Naive B cell (primary cell): Measurements from ENCODE around the gene PPP1R10. TPM values are rescaled to one million over a fixed set of nuclear protein-coding genes. Genes with fewer than 3 reads are reported as not detected.
"Not testable (repeated sequence)": the region's sequence is repeated elsewhere in the genome, so short reads cannot be mapped to it uniquely, and the experiment has no call there.

Experiments
- ATAC-seq, 2 donors: fragments of 150-1000 bp; cut with Tn5 transposase; 2 replicates each; pipeline ENCODE4 v1.10.0; 2021; ENCODE audit warnings: low read depth in 2 of 2, mild to moderate bottlenecking in 2 of 2, moderate library complexity in 2 of 2
- DNase-seq: peaks from one replicate; pipeline ENCODE4 v3.0.0; 2022
- H3K27ac Mint-ChIP-seq, 6 donors: one replicate each; pipeline ENCODE4 v1.8.0; 2020 to 2022; ENCODE audit warnings: mild to moderate bottlenecking in 6 of 6, mixed read lengths in 6 of 6, moderate library complexity in 5 of 6, inconsistent platforms in 2 of 6
- H3K27me3 Mint-ChIP-seq, 3 donors: one replicate each; pipeline ENCODE4 v1.8.0; 2021 to 2022; ENCODE audit warnings: mixed read lengths in 3 of 3, mild to moderate bottlenecking in 1 of 3
- H3K36me3 Mint-ChIP-seq, 2 donors: one replicate each; pipeline ENCODE4 v1.8.0; 2020 to 2022; ENCODE audit warnings: mixed read lengths in 2 of 2, inconsistent platforms in 1 of 2, mild to moderate bottlenecking in 1 of 2
- H3K4me1 Mint-ChIP-seq, 3 donors: one replicate each; pipeline ENCODE4 v1.8.0; 2020 to 2022; ENCODE audit warnings: mixed read lengths in 3 of 3, inconsistent platforms in 1 of 3, mild to moderate bottlenecking in 1 of 3, moderate library complexity in 1 of 3
- H3K4me3 Mint-ChIP-seq, 8 donors: one replicate each; pipeline ENCODE4 v1.8.0; 2020 to 2022; ENCODE audit warnings: mild to moderate bottlenecking in 8 of 8, mixed read lengths in 8 of 8, moderate library complexity in 8 of 8, inconsistent platforms in 2 of 8
- H3K9me3 Mint-ChIP-seq, 7 donors: one replicate each; pipeline ENCODE4 v1.8.0; 2020 to 2022; ENCODE audit warnings: mixed read lengths in 7 of 7, mild to moderate bottlenecking in 5 of 7, inconsistent platforms in 2 of 7, moderate library complexity in 1 of 7
- polyA plus RNA-seq, 6 donors: library from polyadenylated mRNA; unstranded; fragments of 300-500 nt; fragmentation: Illumina TruSeq; gene quantifications; one replicate each; pipeline ENCODE4 v1.2.3, GENCODE V29; 2021; ENCODE audit warnings: low read depth in 6 of 6

Gene PPP1R10
- polyA plus RNA-seq, 6 donors from 2014 or later = 7.8 to 27.9 (median 25.9) TPM

DNA sequence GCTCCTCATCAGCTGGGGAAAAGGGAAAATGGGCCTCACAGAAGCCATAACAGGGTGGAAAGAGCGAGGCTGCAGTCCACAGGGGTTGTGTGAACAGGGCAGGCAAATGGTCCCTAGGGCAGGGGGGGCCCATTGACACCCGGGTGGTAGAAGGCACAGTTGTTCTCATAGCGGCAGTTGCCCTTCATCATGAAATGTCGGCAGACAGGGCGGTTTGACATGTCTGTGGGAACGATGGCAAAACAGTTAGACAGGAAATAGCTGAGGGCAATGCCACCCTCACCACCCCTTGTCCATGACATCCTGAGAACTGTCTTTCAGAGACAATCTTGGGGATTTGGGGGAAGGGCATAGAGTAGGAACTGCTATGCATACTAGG is 15.6 kb downstream of the PPP1R10 start:
- H3K27ac Mint-ChIP-seq = peak overlapping the region in 4 of 6 donors; percentile 47 to 91 (median 62)
- H3K36me3 Mint-ChIP-seq = peaks cover 15 to 27% of the 10 kb centered on the region in 2 donors
- H3K4me1 Mint-ChIP-seq = peaks cover 16 to 19% (median 18%) of the 10 kb centered on the region in 3 donors
- no peaks in the 10 kb centered on the region for H3K27me3 Mint-ChIP-seq
- H3K9me3 Mint-ChIP-seq = no peaks in the 10 kb centered on the region
- ATAC-seq (no peak), DNase-seq (no peak)
- no peak overlapping the region for H3K4me3 Mint-ChIP-seq

DNA sequence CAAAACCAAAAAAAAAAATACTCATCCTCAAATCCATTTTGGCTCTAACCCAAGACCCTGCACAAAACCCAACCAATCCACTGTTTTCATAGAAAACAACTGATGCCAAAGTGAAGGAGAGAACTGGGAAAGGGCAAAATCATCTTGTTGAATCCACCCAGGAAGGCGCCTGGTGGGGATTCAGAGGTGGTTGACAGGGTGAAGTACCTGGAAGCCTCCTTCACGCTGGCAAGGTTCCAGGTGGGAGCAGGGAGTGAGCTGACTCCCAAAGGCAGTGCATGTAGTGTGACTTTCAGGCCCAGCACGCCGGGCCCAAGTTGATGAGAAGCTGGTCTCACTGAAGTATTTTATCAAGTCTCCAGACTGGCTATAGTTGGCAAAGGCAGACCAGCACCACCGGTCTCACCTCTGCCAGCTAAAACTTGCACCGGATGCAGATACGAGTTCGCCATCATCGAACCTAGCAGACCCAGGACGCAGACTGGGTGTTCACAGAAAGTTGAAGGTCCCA is 16.5 kb downstream of the PPP1R10 start:
- no peak for ATAC-seq
- H3K27ac Mint-ChIP-seq = no peak overlapping the region
- no peaks in the 10 kb centered on the region for H3K27me3 Mint-ChIP-seq
- no peak for DNase-seq
- no peak overlapping the region for H3K4me3 Mint-ChIP-seq
- peaks cover 8 to 20% of the 10 kb centered on the region in 2 donors for H3K36me3 Mint-ChIP-seq
- no peaks in the 10 kb centered on the region for H3K9me3 Mint-ChIP-seq
- H3K4me1 Mint-ChIP-seq = peaks cover 14 to 19% (median 14%) of the 10 kb centered on the region in 3 donors

DNA sequence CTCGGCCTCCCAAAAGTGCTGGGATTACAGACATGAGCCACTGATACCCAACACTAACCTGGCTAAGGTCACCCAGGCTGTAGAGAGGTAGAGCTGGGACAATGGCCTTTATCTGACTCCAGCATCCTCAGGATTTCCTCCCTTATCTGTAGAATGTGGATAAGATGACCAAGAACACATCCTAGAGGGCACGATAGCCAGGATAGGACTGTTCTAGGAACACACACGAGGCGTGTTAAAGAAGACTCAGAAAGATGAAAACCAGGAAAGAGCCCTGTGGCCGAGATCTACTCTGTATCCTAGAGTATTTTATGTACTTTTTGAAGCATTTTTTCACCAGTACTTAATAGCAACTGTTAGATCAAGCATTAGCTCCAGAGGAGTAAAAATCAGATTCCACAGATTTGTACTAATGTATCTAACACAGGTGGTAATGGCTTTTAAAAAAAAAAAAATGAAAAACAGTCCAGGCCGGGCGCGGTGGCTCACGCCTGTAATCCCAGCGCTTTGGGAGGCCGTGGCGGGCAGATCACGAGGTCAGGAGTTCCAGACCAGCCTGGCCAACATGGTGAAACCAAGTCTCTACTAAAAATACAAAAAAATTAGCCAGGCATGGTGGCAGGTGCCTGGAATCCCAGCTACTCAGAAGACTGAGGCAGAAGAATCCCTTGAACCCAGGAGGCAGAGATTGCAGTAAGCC is 17.3 kb downstream of the PPP1R10 start:
- Mint-ChIP-seq H3K27ac (peak overlapping the region in 4 of 6 donors; percentile 7 to 61 (median 48)), H3K4me3 (peak overlapping the region in 1 of 8 donors; percentile 35)
- no peak for DNase-seq

GRCh38 chr6:30598912-30599624 is 18.0 kb downstream of the PPP1R10 start:
- H3K9me3 Mint-ChIP-seq = no peaks in the 10 kb centered on the region
- DNase-seq = no peak
- peaks cover 14 to 16% (median 15%) of the 10 kb centered on the region in 3 donors for H3K4me1 Mint-ChIP-seq
- H3K27me3 Mint-ChIP-seq = no peaks in the 10 kb centered on the region
- H3K27ac Mint-ChIP-seq = peak overlapping the region in 5 of 6 donors; percentile 7 to 72 (median 59)
- peak overlapping the region in 1 of 8 donors; percentile 35 for H3K4me3 Mint-ChIP-seq
- ATAC-seq = no peak
- peaks cover 4 to 15% of the 10 kb centered on the region in 2 donors for H3K36me3 Mint-ChIP-seq

More for the DNA sequence above, 17.3 kb downstream of the PPP1R10 start:
- Mint-ChIP-seq H3K9me3 (no peaks in the 10 kb centered on the region), H3K27me3 (no peaks in the 10 kb centered on the region), H3K36me3 (peaks cover 4 to 20% of the 10 kb centered on the region in 2 donors), H3K4me1 (peaks cover 14 to 19% (median 16%) of the 10 kb centered on the region in 3 donors)
- ATAC-seq = no peak

DNA sequence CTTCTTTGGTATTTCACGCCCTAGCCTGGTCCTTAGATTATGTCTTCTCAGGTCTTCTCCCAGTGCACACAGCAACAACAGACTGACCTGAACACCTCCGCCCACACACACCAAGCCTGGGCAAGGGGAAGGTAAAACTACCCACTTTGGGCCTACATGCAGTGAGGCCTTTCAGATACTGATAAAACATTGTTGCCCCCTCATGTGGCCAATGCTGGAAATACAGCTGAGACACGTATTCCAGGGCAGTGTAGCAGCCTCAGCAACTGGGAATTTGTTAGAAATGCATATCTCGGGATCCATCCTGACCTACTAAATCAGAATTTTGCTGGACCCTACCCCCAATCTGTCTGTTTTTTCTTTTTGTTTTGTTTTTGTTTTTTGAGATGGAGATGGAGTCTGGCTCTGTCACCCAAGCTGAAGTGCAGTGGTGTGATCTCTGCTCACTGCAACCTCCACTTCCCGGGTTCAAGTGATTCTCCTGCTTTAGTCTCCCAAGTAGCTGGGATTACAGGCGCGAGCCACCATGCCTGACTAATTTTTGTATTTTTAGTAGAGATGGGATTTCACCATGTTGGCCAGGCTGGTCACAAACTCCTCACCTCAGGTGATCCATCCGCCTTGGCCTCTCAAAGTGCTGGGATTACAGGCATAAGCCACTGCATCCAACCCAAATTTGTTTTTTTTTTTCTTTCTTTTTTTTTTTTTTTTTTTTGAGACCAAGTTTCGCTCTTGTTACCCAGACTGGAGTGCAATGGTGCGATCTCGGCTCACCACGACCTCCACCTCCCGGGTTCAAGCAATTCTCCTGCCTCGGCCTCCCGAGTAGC is 19.5 kb downstream of the PPP1R10 start:
- not testable (repeated sequence) for H3K9me3 Mint-ChIP-seq, H3K36me3 Mint-ChIP-seq, H3K27me3 Mint-ChIP-seq
- Mint-ChIP-seq H3K4me1 (peaks cover 6 to 13% (median 10%) of the 10 kb centered on the region in 3 donors), H3K4me3 (peak overlapping the region in 1 of 8 donors; percentile 19), H3K27ac (peak overlapping the region in 4 of 6 donors; percentile 13 to 80 (median 60))
- peak; percentile 88 to 92 for ATAC-seq
- peak; percentile 70 for DNase-seq

- Mint-ChIP-seq H3K27ac (peak overlapping the region in 2 of 6 donors; percentile 8 to 90), H3K4me3 (no peak overlapping the region), H3K9me3 (no peaks in the 10 kb centered on the region), H3K27me3 (no peaks in the 10 kb centered on the region), H3K36me3 (peaks cover 10 to 21% of the 10 kb centered on the region in 2 donors), H3K4me1 (peaks cover 3 to 17% (median 11%) of the 10 kb centered on the region in 3 donors)
- ATAC-seq (no peak), DNase-seq (no peak)
Observed at GRCh38 chr6:30592287-30592686, 24.8 kb downstream of the PPP1R10 start.

DNA sequence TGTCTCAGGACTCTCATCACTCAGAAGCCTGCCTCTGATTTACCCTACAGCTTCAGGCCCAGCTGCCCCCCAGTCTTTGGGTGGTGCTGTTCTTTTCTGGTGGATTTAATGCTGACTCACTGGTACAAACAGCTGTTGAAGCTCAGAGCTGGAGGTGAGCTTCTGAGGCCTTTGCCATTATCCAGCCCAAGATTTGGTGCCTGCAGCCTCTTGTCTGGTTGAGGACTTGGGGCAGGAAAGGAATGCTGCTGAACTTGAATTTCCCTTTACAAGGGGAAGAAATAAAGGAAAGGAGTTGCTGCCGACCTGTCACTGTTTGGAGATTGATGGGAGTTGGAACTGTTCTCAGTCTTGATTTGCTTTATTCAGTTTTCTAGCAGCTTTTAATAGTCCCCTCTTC is 26.0 kb downstream of the PPP1R10 start:
- Mint-ChIP-seq H3K27ac (peak overlapping the region in 2 of 6 donors; percentile 29 to 63), H3K9me3 (no peaks in the 10 kb centered on the region), H3K4me3 (no peak overlapping the region), H3K27me3 (no peaks in the 10 kb centered on the region), H3K4me1 (peaks cover 0 to 10% (median 9%) of the 10 kb centered on the region in 3 donors), H3K36me3 (peaks cover 20 to 27% of the 10 kb centered on the region in 2 donors)
- ATAC-seq = no peak
- DNase-seq = no peak

GRCh38 chr6:30590509-30590908 is 26.5 kb downstream of the PPP1R10 start:
- Mint-ChIP-seq H3K36me3 (peaks cover 25 to 27% of the 10 kb centered on the region in 2 donors), H3K4me3 (no peak overlapping the region), H3K27me3 (no peaks in the 10 kb centered on the region), H3K9me3 (no peaks in the 10 kb centered on the region), H3K4me1 (peaks cover 0 to 10% (median 7%) of the 10 kb centered on the region in 3 donors), H3K27ac (peak overlapping the region in 4 of 6 donors; percentile 4 to 78 (median 24))
- no peak for ATAC-seq
- DNase-seq = no peak

DNA sequence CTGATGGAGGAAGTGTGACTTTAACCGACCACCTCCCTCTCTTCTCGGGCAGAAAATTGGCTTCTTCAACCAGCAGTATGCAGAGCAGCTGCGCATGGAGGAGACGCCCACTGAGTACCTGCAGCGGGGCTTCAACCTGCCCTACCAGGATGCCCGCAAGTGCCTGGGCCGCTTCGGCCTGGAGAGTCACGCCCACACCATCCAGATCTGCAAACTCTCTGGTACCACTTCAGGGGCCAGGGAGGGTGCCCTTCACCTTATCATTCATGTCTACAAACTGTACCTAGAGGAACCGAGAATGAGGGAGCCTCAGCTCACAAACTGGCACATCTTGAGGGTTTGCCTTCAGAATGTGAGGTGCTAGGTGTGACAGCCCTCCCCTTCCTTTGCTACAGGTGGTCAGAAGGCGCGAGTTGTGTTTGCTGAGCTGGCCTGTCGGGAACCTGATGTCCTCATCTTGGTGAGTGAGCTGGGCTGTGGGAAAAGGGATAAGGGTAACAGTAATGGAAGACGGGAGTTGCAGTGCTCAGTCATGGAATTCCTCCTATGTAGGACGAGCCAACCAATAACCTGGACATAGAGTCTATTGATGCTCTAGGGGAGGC is 27.2 kb downstream of the PPP1R10 start:
- H3K27ac Mint-ChIP-seq = peak overlapping the region in 1 of 6 donors; percentile 57
- H3K27me3 Mint-ChIP-seq = no peaks in the 10 kb centered on the region
- H3K4me1 Mint-ChIP-seq = peaks cover 0 to 10% (median 5%) of the 10 kb centered on the region in 3 donors
- DNase-seq (no peak), ATAC-seq (no peak)
- no peaks in the 10 kb centered on the region for H3K9me3 Mint-ChIP-seq
- H3K4me3 Mint-ChIP-seq = no peak overlapping the region
- H3K36me3 Mint-ChIP-seq = peaks cover 27% of the 10 kb centered on the region in 2 donors

- no peaks in the 10 kb centered on the region for H3K9me3 Mint-ChIP-seq
- H3K4me3 Mint-ChIP-seq = no peak overlapping the region
- peaks cover 18 to 57% of the 10 kb centered on the region in 2 donors for H3K36me3 Mint-ChIP-seq
- no peak for DNase-seq
- H3K27ac Mint-ChIP-seq = peak overlapping the region in 3 of 6 donors; percentile 42 to 92 (median 78)
- peaks cover 0 to 5% (median 5%) of the 10 kb centered on the region in 3 donors for H3K4me1 Mint-ChIP-seq
- ATAC-seq = no peak
- no peaks in the 10 kb centered on the region for H3K27me3 Mint-ChIP-seq
Observed at GRCh38 chr6:30583921-30584320, 33.1 kb downstream of the PPP1R10 start.

GRCh38 chr6:30578051-30578450 is 39.0 kb downstream of the PPP1R10 start:
- Mint-ChIP-seq H3K36me3 (peaks cover 18 to 50% of the 10 kb centered on the region in 2 donors), H3K27ac (peak overlapping the region in 1 of 6 donors; percentile 11), H3K27me3 (no peaks in the 10 kb centered on the region), H3K4me1 (peaks cover 26 to 28% (median 27%) of the 10 kb centered on the region in 3 donors), H3K9me3 (no peaks in the 10 kb centered on the region), H3K4me3 (no peak overlapping the region)
- DNase-seq (no peak), ATAC-seq (no peak)

DNA sequence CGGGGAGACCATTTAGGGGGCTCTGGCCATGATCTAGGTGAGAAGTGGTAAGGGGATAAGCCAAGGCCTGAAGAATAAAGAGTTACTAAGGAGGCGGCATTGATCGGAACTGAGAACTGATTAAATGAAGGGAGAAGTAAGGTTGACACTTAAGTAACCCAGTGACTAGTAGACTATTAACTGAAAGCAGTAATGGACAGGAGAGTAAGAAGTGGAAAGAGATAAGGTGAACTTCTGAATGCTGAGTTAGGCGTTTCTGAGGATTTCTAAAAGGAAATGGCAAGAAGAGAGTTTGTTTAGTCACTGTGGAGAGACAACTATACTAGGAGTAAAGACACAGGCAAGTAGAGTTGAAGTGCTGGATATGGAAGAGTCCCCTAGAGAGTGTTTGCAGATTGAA is 43.9 kb downstream of the PPP1R10 start:
- ATAC-seq (no peak), DNase-seq (no peak)
- Mint-ChIP-seq H3K27ac (peak overlapping the region in 5 of 6 donors; percentile 56 to 100 (median 96)), H3K4me1 (peaks cover 59 to 62% (median 60%) of the 10 kb centered on the region in 3 donors), H3K9me3 (no peaks in the 10 kb centered on the region), H3K4me3 (peak overlapping the region in 6 of 8 donors; percentile 33 to 100 (median 80)), H3K36me3 (peaks cover 8 to 18% of the 10 kb centered on the region in 2 donors), H3K27me3 (no peaks in the 10 kb centered on the region)
